Spleen (tissue), 11 donors: ENCODE data around the gene SMC5. TPM values are rescaled to one million over a fixed set of nuclear protein-coding genes. Genes with fewer than 3 reads are reported as not detected.

Source experiments
- DNase-seq: peaks from one replicate; pipeline ENCODE4 v3.0.0-alpha.2; 2020
- H3K27ac ChIP-seq, 8 donors: fragments of 200-600 bp; sonication (generic) in 7 of 8; 1 replicate in 4 of 8; 2 replicates in 4 of 8; pipeline versions ENCODE4 v1.5.0 to v1.8.0; 2016 to 2021; ENCODE audit warnings: inconsistent platforms in 4 of 8, mild to moderate bottlenecking in 4 of 8, moderate library complexity in 1 of 8
- H3K27me3 ChIP-seq, 7 donors: fragments of 200-600 bp; sonication (generic) in 6 of 7; replicated peaks in 1 of 7; 1 replicate in 4 of 7; 2 replicates in 3 of 7; pipeline versions ENCODE4 v1.5.0 to v1.8.0; 2016 to 2021; ENCODE audit warnings: inconsistent platforms in 3 of 7, mild to moderate bottlenecking in 1 of 7
- H3K36me3 ChIP-seq, 6 donors: fragments of 200-600 bp; sonication (generic) in 5 of 6; 1 replicate in 4 of 6; 2 replicates in 2 of 6; pipeline versions ENCODE4 v1.5.0 to v1.8.0; 2016 to 2021; ENCODE audit warnings: inconsistent platforms in 2 of 6
- H3K4me1 ChIP-seq, 6 donors: fragments of 200-600 bp; sonication (generic) in 5 of 6; 1 replicate in 3 of 6; 2 replicates in 3 of 6; pipeline versions ENCODE4 v1.5.0 to v1.8.0; 2016 to 2021; ENCODE audit warnings: inconsistent platforms in 3 of 6
- H3K4me3 ChIP-seq, 8 donors: fragments of 200-600 bp; sonication (generic) in 7 of 8; 1 replicate in 4 of 8; 2 replicates in 4 of 8; pipeline versions ENCODE4 v1.5.0 to v1.8.0; 2016 to 2021; ENCODE audit warnings: inconsistent platforms in 4 of 8, mild to moderate bottlenecking in 4 of 8, moderate library complexity in 2 of 8
- H3K9me3 ChIP-seq, 8 donors: fragments of 200-600 bp; sonication (generic) in 7 of 8; 1 replicate in 4 of 8; 2 replicates in 4 of 8; pipeline versions ENCODE4 v1.5.0 to v1.8.0; 2016 to 2021; ENCODE audit warnings: inconsistent platforms in 4 of 8
- POLR2A ChIP-seq, 3 donors: fragments of 450-650 bp; IDR thresholded peaks; one replicate each; pipeline ENCODE4 v1.5.1; 2017; ENCODE audit warnings: antibody characterized with exemption in 3 of 3, mild to moderate bottlenecking in 1 of 3
- POLR2AphosphoS5 ChIP-seq, 3 donors: sonication (generic); formaldehyde crosslinking; IDR thresholded peaks; one replicate each; pipeline ENCODE4 v1.5.1; 2017; ENCODE audit warnings: antibody characterized with exemption in 3 of 3
- WGBS, 5 donors: extraction: QIAGEN DNeasy Blood & Tissue Kit in 3 of 5; methylation state at CpG; one replicate each; pipeline versions ENCODE4 v1.1.5 to v1.1.7; 2013 to 2018; 5-methylcytosine and 5-hydroxymethylcytosine counted together
- intact Hi-C: fragments of 100-400 bp; cut with DNase I; formaldehyde crosslinking; loops from one replicate; pipeline ENCODE4 v1.15.0; 2023; ENCODE audit warnings: low total_unique reads
- polyA plus RNA-seq, 3 donors: library from polyadenylated mRNA; stranded (reverse); fragments of 200-250 nt; gene quantifications; one replicate each; pipeline ENCODE4 v1.2.1, GENCODE V29; 2013
- total RNA-seq, 7 donors: library from RNA; depleted of rRNA in 3 of 7; stranded (reverse); fragments of >200 nt in 3 of 7; fragmentation: NEBNext Ultra II Directional in 4 of 7; extraction: Animal tissue kit (Norgen Biotek cat#: 25700) in 4 of 7; gene quantifications; one replicate each; pipeline versions ENCODE4 v1.1.0 to v1.2.1, GENCODE V29; 2016 to 2021
- TF ChIP-seq, protein P1 (sequence below), 11 experiments: fragments of 200-600 bp in 7 of 11; fragments of 450-650 bp in 4 of 11; sonication (generic) in 4 of 11; IDR thresholded peaks in 8 of 11; conservative IDR thresholded peaks in 3 of 11; 1 replicate in 7 of 11; 2 replicates in 4 of 11; pipeline versions ENCODE4 v1.4.0 to v1.8.0; 2016 to 2021; ENCODE audit warnings: antibody characterized with exemption in 11 of 11, inconsistent platforms in 4 of 11, mild to moderate bottlenecking in 1 of 11
- donor health status: healthy with polysubstance abuse.
- donor health status: DM: no; HTN: no; CAD: no; lungs with moderate emphysema.
- donor health status: DM: no; HTN: no; CAD: no.
- donor health status: Bipolar disorder and iron deficiency.
- donor health status: healthy.
- donor health status: DM: no; HTN: no; CAD: no.
- donor health status: DM: yes; HTN: yes; CAD: no.

The SMC5 gene
- total and polyA plus RNA-seq, 10 donors, result 7.4 to 39.9 (median 29.8) TPM

DNA sequence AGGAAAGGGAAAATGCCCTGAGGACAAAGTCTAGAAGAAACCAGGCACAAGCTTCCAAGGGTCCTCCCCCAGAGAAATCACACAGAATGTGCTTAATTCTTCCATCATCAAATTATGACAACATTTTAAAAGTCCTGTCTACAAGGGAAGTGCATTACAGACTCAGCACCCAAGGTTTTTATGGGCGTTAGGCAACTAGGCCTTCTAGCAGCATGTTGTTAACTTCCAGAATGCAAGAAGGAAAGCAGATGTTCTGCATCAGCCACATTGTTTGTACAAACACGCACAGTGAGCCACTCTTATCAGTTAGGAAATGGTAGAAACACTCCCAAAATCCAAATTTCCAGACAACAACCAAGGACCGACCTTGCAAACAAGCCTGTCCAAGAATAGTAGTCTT is 26.5 kb downstream of the SMC5 start:
- intact Hi-C loops, result no loop called here
- TF ChIP-seq, protein P1, sequence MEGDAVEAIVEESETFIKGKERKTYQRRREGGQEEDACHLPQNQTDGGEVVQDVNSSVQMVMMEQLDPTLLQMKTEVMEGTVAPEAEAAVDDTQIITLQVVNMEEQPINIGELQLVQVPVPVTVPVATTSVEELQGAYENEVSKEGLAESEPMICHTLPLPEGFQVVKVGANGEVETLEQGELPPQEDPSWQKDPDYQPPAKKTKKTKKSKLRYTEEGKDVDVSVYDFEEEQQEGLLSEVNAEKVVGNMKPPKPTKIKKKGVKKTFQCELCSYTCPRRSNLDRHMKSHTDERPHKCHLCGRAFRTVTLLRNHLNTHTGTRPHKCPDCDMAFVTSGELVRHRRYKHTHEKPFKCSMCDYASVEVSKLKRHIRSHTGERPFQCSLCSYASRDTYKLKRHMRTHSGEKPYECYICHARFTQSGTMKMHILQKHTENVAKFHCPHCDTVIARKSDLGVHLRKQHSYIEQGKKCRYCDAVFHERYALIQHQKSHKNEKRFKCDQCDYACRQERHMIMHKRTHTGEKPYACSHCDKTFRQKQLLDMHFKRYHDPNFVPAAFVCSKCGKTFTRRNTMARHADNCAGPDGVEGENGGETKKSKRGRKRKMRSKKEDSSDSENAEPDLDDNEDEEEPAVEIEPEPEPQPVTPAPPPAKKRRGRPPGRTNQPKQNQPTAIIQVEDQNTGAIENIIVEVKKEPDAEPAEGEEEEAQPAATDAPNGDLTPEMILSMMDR (IDR thresholded peaks at IDR 0.05 in 8 of 11, conservative IDR thresholded peaks at IDR 0.05 in 3 of 11), result no peak
- TF ChIP-seq POLR2A (IDR thresholded peaks at IDR 0.05) (no peak), POLR2AphosphoS5 (IDR thresholded peaks at IDR 0.05) (peak in 1 of 3 donors; percentile 51)

DNA sequence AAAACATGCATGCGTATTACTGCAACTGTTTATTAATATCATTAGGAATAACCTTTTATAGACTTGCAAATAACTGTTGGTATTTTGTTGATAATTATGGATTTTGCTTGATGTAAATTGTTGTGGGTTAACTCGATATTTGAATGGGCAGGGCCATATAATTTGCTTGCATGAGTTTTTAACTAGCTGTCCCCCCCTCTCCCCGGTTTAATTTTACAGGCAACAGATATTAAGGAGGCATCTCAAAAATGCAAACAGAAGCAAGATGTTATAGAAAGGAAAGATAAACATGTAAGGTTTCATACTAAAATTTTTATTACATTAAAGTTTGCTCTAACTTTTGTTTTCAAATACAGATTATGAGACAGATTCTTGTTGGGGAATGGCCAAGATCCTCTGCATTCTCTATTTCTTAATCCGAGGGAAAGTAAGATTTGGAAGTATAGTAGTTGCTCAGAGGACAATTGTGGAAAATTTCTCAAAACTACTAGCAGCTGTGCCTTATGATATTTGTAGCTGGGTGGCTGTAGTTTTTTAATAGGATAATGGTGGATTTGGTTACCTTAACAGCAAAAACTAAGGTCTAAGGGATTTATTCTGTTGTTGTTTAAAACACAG is 27.3 kb downstream of the SMC5 start:
- Histone ChIP-seq H3K36me3 (peaks cover 0 to 99% (median 44%) of the 10 kb centered on the region in 6 donors), H3K4me3 (no peak overlapping the region), H3K27ac (peak overlapping the region in 4 of 8 donors; percentile 28 to 43 (median 32)), H3K27me3 (no peaks in the 10 kb centered on the region), H3K4me1 (peaks cover 10 to 21% (median 14%) of the 10 kb centered on the region in 6 donors), H3K9me3 (peaks cover 0 to 2% (median under 1%) of the 10 kb centered on the region in 8 donors)
- intact Hi-C loops, result no loop called here
- no peak for DNase-seq
- WGBS, 5 donors, result 91 to 98% (median 95%) methylated on average over 4 of the region's 4 CpGs
- no peak for TF ChIP-seq POLR2A (IDR thresholded peaks at IDR 0.05)
- no peak for TF ChIP-seq POLR2AphosphoS5 (IDR thresholded peaks at IDR 0.05)
- TF ChIP-seq, protein P1 (IDR thresholded peaks at IDR 0.05 in 8 of 11, conservative IDR thresholded peaks at IDR 0.05 in 3 of 11), result no peak

More for the DNA sequence above, 26.5 kb downstream of the SMC5 start:
- H3K36me3 ChIP-seq, result peaks cover 0 to 99% (median 49%) of the 10 kb centered on the region in 6 donors
- no peak for DNase-seq
- H3K4me3 ChIP-seq, result no peak overlapping the region
- no peaks in the 10 kb centered on the region for H3K9me3 ChIP-seq
- peak overlapping the region in 6 of 8 donors; percentile 3 to 43 (median 30) for H3K27ac ChIP-seq
- H3K4me1 ChIP-seq, result peaks cover 10 to 21% (median 14%) of the 10 kb centered on the region in 6 donors
- 55 to 68% (median 65%) methylated on average over 3 of the region's 3 CpGs for WGBS, 5 donors
- H3K27me3 ChIP-seq, result no peaks in the 10 kb centered on the region

DNA sequence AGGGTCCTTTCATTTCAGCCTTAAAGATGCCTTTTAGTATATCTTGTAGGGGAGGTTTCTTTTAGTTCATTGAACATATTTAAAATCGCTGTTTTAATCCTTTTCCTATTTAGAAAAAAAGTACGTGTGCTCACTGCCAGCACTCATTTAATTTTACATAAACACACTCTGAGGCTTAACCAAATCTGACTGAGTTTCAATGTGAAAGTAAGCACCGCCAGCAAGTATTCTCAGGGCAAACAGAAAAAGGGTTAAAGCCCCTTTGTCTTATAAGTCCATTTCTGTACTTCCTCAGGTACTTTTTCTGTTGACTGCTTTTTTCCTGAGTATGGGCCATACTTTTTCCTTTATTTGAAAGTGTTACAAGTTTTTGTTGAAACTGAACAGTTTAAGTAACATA is 31.8 kb downstream of the SMC5 start:
- 92 to 97% (median 96%) methylated on average over 3 of the region's 3 CpGs for WGBS, 5 donors
- peaks cover 0 to 93% (median 22%) of the 10 kb centered on the region in 6 donors for H3K36me3 ChIP-seq
- intact Hi-C loops, result no loop called here
- no peak for DNase-seq
- peaks cover 0 to 5% (median 1%) of the 10 kb centered on the region in 6 donors for H3K4me1 ChIP-seq
- H3K9me3 ChIP-seq, result peaks cover 5 to 20% (median 14%) of the 10 kb centered on the region in 8 donors
- H3K27ac ChIP-seq, result no peak overlapping the region
- TF ChIP-seq, protein P1 (IDR thresholded peaks at IDR 0.05 in 8 of 11, conservative IDR thresholded peaks at IDR 0.05 in 3 of 11), result no peak
- TF ChIP-seq POLR2A (IDR thresholded peaks at IDR 0.05), result no peak
- no peak for TF ChIP-seq POLR2AphosphoS5 (IDR thresholded peaks at IDR 0.05)
- no peaks in the 10 kb centered on the region for H3K27me3 ChIP-seq
- no peak overlapping the region for H3K4me3 ChIP-seq

DNA sequence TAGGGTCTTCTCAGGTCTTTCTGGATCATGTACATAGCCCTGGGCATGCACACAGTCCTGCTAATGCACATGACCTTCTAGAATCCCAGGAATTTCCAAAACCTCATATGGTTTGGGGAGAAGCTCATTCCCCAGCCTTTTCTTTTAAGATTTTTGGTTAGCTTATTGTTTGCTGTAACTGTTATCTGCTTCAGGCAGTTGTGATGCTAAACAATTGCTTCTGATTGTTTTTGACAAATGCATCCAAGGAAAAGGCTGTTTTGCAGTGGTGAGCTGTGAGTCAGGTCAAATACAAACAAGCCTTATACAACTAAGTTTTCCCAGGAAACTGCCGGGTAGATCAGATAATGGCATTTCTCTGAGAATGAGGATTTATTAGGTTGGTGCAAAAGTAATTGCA is 32.7 kb downstream of the SMC5 start:
- DNase-seq, result no peak

More for the DNA sequence above, 32.7 kb downstream of the SMC5 start:
- 88 to 100% (median 94%) methylated on average over 1 of the region's 1 CpG for WGBS, 5 donors
- Histone ChIP-seq H3K4me1 (no peaks in the 10 kb centered on the region), H3K27me3 (no peaks in the 10 kb centered on the region), H3K27ac (no peak overlapping the region), H3K4me3 (no peak overlapping the region), H3K9me3 (peaks cover 5 to 20% (median 14%) of the 10 kb centered on the region in 8 donors), H3K36me3 (peaks cover 0 to 93% (median 20%) of the 10 kb centered on the region in 6 donors)
- intact Hi-C loops, result no loop called here
- TF ChIP-seq POLR2A (IDR thresholded peaks at IDR 0.05) (no peak), POLR2AphosphoS5 (IDR thresholded peaks at IDR 0.05) (no peak)
- TF ChIP-seq, protein P1 (IDR thresholded peaks at IDR 0.05 in 8 of 11, conservative IDR thresholded peaks at IDR 0.05 in 3 of 11), result no peak
